NT2/D1 (cell line): Measurements from ENCODE around the gene FXYD1.
"Not testable (repeated sequence)": the region's sequence is repeated elsewhere in the genome, so short reads cannot be mapped to it uniquely, and the experiment has no call there.

ENCODE experiments used
- DNase-seq: peaks from one replicate; pipeline ENCODE4 v3.0.0-alpha.2; 2011; ENCODE audit warnings: low read depth, low spot score
- H3K27me3 ChIP-seq: 2 replicates; pipeline ENCODE4 v1.6.0; 2011; ENCODE audit warnings: mild to moderate bottlenecking; ENCODE audit not compliant: insufficient read length, insufficient read depth
- H3K36me3 ChIP-seq: 2 replicates; pipeline ENCODE4 v1.6.1; 2011; ENCODE audit warnings: mild to moderate bottlenecking, low read length, mixed read lengths; ENCODE audit not compliant: insufficient read depth, insufficient read length
- H3K4me1 ChIP-seq: 2 replicates; pipeline ENCODE4 v1.5.1; 2011; ENCODE audit not compliant: insufficient read depth, insufficient read length
- H3K4me3 ChIP-seq: 2 replicates; pipeline ENCODE4 v1.5.1; 2011; ENCODE audit warnings: low read depth; ENCODE audit not compliant: insufficient read length
- H3K9ac ChIP-seq: 2 replicates; pipeline ENCODE4 v1.6.0; 2011; ENCODE audit warnings: low read depth; ENCODE audit not compliant: insufficient read length
- H3K9me3 ChIP-seq: 2 replicates; pipeline ENCODE4 v1.5.1; 2011; ENCODE audit warnings: mild to moderate bottlenecking, low read length; ENCODE audit not compliant: insufficient read depth
- SUZ12 ChIP-seq: IDR thresholded peaks from 2 replicates; pipeline ENCODE4 v1.6.1; 2011; ENCODE audit not compliant: insufficient read length, insufficient read depth; ENCODE audit errors: extremely low read depth
- YY1 ChIP-seq: IDR thresholded peaks from 2 replicates; pipeline ENCODE4 v1.6.1; 2011; ENCODE audit not compliant: insufficient read length, insufficient read depth
- ZNF274 ChIP-seq: IDR thresholded peaks from 2 replicates; pipeline ENCODE4 v1.6.1; 2011; ENCODE audit warnings: mild to moderate bottlenecking, low read depth, low read length

The FXYD1 gene

DNA sequence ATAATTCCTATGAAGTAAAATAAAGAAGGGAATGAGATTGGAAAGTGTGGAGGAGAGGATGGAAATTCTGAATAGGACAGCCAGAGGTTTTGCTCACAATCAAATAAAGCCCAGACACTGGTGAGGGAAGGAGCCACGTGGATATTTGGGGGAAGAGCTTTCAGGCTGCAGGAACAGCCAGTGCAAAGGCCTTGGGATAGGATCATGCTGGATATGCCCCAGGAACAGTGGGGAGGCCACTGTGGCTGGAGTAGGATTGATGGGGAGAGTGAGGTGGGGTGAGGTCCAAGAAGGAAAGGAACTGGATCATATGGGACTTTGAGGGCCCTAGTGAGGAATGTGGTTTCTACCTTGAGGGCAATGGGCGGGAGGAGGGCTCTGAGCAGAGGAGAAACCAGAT is 11.8 kb downstream of the FXYD1 start:
- no peak for TF ChIP-seq ZNF274
- TF ChIP-seq SUZ12 = no peak
- TF ChIP-seq YY1 = no peak
- peaks cover under 1% of the 10 kb centered on the region for H3K36me3 ChIP-seq
- DNase-seq = no peak
- H3K9ac ChIP-seq = no peak overlapping the region
- peaks cover 13% of the 10 kb centered on the region for H3K4me1 ChIP-seq
- peaks cover 11% of the 10 kb centered on the region for H3K27me3 ChIP-seq
- H3K4me3 ChIP-seq = no peak overlapping the region
- no peaks in the 10 kb centered on the region for H3K9me3 ChIP-seq

GRCh38 chr19:35151273-35152065 is 12.8 kb downstream of the FXYD1 start:
- Histone ChIP-seq H3K9ac (no peak overlapping the region), H3K9me3 (no peaks in the 10 kb centered on the region), H3K4me3 (no peak overlapping the region), H3K27me3 (peaks cover 11% of the 10 kb centered on the region), H3K4me1 (peaks cover 13% of the 10 kb centered on the region), H3K36me3 (peaks cover 8% of the 10 kb centered on the region)
- no peak for DNase-seq
- TF ChIP-seq SUZ12 (no peak), ZNF274 (no peak), YY1 (no peak)

GRCh38 chr19:35153129-35153522 is 14.5 kb downstream of the FXYD1 start:
- DNase-seq, H3K4me3 ChIP-seq, H3K9ac ChIP-seq, H3K9me3 ChIP-seq: not testable (repeated sequence)
- H3K4me1 ChIP-seq = peaks cover 13% of the 10 kb centered on the region
- peaks cover 11% of the 10 kb centered on the region for H3K27me3 ChIP-seq
- peaks cover 24% of the 10 kb centered on the region for H3K36me3 ChIP-seq

DNA sequence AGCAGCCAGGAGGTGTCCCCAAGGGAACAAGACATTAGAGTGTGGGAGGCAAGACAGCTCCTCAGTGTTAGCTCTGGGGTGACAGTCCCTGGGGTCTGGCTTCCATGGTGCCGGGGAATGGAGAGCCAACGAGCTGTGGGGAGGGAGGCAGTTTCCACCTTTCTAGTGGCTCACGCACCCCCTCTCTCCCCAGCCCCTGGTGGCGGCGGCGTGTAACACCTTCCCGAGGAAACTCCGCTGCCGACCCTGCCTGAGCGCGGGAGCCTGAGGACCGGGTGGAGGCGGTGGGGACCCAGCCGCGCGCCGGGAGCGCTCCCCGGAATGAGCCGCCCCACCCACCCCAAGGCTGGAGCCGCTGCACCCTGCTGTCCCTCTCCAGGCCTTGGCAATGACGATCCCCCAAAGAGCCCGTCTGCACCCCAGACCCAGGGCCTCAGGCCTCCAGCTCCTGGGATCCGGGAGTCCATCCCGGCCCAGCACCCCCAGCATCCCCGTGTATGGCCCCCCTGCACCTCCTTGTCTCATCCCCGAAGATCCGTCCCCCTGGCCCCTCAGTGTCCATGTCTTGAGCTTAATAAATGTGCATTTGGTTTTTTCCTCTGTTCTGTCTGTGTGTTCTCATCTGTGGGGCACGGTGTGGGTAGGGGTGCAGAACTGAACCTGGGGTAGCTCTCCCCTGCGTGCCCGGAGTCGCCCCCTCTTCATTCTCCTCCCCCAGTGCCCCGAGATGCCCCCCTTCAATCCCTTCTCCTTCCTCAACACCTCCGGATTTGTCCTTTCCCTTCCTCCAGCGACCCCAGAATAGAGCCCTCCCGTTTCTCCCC is 15.3 kb downstream of the FXYD1 start:
- peak overlapping the region; percentile 79 for H3K9ac ChIP-seq
- H3K36me3 ChIP-seq = peaks cover 27% of the 10 kb centered on the region
- no peaks in the 10 kb centered on the region for H3K9me3 ChIP-seq
- peaks cover 13% of the 10 kb centered on the region for H3K4me1 ChIP-seq
- H3K4me3 ChIP-seq = peak overlapping the region; percentile 69
- peaks cover 11% of the 10 kb centered on the region for H3K27me3 ChIP-seq
- TF ChIP-seq ZNF274 (no peak), SUZ12 (no peak), YY1 (no peak)
- DNase-seq = no peak

GRCh38 chr19:35154525-35155406 is 16.1 kb downstream of the FXYD1 start, which contains the start of gene FXYD5:
Gene FXYD5, plus strand, starts transcription at chr19:35154735. Its CDS starts 816 bp downstream, at chr19:35155551.
- no peak for DNase-seq
- peaks cover 11% of the 10 kb centered on the region for H3K27me3 ChIP-seq
- H3K4me1 ChIP-seq = peaks cover 13% of the 10 kb centered on the region
- peaks cover 34% of the 10 kb centered on the region for H3K36me3 ChIP-seq
- no peaks in the 10 kb centered on the region for H3K9me3 ChIP-seq
- peak within 1 kb of the TSS; percentile 69 for H3K4me3 ChIP-seq
- H3K9ac ChIP-seq = peak within 1 kb of the TSS; percentile 79
- no peak for TF ChIP-seq SUZ12
- TF ChIP-seq ZNF274 = no peak
- TF ChIP-seq YY1 = no peak

DNA sequence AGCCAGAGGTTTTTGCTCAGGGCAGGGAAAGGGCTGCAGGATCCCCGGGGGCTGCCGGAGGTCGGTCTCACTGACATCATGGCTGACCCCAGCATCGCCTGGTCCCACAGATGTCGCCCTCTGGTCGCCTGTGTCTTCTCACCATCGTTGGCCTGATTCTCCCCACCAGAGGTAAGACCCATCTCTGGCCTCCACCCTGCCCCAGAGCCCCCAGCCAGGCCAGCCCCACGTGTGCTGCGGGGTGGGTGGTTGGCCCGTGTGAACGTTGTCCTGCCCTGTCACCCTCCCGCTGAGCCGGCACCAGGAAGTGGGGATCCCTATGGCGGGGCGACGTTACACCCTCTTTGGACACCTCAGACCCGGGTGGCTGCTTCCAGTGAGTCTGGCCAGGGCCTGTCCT is 16.8 kb downstream of the FXYD1 start:
- Histone ChIP-seq H3K27me3 (peaks cover 11% of the 10 kb centered on the region), H3K36me3 (peaks cover 40% of the 10 kb centered on the region), H3K4me3 (peak overlapping the region; percentile 69), H3K9me3 (no peaks in the 10 kb centered on the region), H3K4me1 (peaks cover 13% of the 10 kb centered on the region), H3K9ac (peak overlapping the region; percentile 79)
- no peak for TF ChIP-seq YY1
- TF ChIP-seq ZNF274 = no peak
- TF ChIP-seq SUZ12 = no peak
- DNase-seq = no peak

GRCh38 chr19:35155981-35156672 is 17.5 kb downstream of the FXYD1 start:
- H3K9ac ChIP-seq = no peak overlapping the region
- peaks cover 4% of the 10 kb centered on the region; the same call in 1 of the 2 replicates for H3K9me3 ChIP-seq
- peaks cover 47% of the 10 kb centered on the region for H3K36me3 ChIP-seq
- peaks cover 11% of the 10 kb centered on the region for H3K27me3 ChIP-seq
- no peak overlapping the region for H3K4me3 ChIP-seq
- TF ChIP-seq ZNF274 (no peak), SUZ12 (no peak), YY1 (no peak)
- peaks cover 10% of the 10 kb centered on the region for H3K4me1 ChIP-seq
- no peak for DNase-seq
